HG02973 (cell line): Measurements from ENCODE around the gene RERG.
"Not testable (repeated sequence)": the region's sequence is repeated elsewhere in the genome, so short reads cannot be mapped to it uniquely, and the experiment has no call there.

Source experiments
- ATAC-seq: cut with Tn5 transposase; IDR thresholded peaks from one replicate; pipeline ENCODE4 v1.9.1; 2021; ENCODE audit warnings: moderate library complexity; ENCODE audit not compliant: unreplicated experiment

The RERG gene, protein sequence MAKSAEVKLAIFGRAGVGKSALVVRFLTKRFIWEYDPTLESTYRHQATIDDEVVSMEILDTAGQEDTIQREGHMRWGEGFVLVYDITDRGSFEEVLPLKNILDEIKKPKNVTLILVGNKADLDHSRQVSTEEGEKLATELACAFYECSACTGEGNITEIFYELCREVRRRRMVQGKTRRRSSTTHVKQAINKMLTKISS

GRCh38 chr12:15220915-15221885, at the start of gene RERG:
Gene RERG, minus strand, starts transcription at chr12:15221417. Its CDS starts 3,928 bp downstream, at chr12:15217489.
- ATAC-seq = peak; percentile 97

DNA sequence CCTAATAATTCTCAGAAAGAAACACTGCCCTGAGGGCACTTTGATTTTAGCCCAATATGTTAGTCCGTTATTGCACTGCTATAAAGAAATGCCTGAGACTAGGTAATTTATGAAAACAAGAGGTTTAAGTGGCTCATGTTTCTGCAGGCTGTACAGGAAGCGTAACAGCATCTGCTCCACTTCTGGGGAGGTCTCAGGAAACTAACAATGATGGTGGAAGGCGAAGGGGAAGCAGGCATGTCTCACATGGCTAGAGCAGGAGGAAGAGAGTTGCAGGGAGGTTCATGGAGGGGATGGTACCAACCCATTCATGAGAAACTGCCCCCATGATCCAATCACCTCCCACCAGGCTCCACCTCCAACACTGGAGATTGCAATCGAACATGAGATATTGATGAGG, 49.4 kb upstream of the RERG start:
- no peak for ATAC-seq

DNA sequence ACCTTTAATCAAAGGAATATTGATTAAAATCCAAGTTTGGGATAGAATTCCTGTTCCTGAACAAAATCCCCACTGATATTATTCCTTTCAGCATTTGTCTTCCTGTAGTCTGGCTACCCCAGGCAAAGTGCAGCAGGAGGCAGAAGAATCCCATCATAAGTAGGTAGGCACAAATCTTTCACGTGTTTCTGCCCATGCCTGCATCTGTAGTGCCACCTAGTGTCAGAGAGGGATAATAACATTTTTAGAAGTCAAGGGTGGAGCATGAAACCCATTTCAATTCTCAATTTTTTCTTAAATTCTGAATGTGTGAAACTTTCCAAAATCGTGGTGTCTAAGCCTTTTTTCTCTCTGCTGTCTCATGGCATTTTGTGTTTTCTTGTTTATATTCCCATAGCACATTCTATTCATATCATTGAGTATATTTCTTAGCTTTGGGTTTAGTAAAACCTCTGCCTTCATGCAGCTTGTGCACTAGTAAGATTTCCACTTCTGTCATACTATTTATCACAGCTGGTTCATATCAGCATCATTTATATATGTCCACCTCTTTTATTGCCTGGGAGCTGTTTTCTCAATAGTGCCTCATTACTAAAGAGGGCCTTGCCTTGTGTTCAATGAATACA, 47.8 kb upstream of the RERG start:
- peak; percentile 82 for ATAC-seq

DNA sequence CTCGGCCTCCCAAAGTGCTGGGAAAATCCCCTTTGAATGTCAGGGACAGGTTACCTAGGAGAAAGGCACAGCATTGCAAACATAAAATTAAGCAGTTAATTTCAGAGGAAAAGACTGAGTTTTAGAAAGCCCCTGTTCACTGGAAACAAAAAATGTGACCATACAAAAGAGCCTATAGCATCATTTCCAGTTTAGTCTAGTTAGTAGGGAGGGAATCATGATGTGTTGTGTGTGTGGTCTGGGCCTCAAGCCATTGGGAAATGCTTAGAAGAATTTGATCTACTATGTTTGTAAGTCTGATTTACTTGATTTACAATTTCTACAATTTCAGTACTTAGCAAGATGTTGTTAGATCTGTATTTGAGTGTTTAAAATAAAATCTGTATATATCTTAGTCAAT, 47.1 kb upstream of the RERG start:
- ATAC-seq = no peak

DNA sequence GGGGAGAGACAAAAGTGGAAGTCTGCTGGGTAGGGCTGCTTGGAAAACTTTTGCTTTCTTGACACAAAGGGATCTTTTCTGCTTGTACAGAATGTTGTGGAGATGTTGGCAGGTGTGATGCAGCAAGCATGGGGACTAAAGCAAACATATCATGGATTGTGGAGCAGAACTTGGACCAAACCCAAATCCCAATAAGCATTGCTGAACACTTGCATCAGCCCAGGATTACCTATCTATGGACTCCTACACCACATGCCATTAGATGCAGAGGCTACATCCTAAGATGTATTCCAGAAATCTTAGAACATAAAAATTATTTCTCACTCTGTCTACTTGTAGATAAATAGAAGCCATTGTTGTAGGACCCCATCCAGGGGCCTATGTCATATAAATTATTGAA, 44.7 kb upstream of the RERG start:
- no peak for ATAC-seq

- no peak for ATAC-seq
Observed at GRCh38 chr12:15256761-15257160, 35.5 kb upstream of the RERG start.

- no peak for ATAC-seq
Observed at GRCh38 chr12:15253990-15254389, 32.8 kb upstream of the RERG start.

GRCh38 chr12:15244926-15245325, 23.7 kb upstream of the RERG start:
- ATAC-seq = no peak

DNA sequence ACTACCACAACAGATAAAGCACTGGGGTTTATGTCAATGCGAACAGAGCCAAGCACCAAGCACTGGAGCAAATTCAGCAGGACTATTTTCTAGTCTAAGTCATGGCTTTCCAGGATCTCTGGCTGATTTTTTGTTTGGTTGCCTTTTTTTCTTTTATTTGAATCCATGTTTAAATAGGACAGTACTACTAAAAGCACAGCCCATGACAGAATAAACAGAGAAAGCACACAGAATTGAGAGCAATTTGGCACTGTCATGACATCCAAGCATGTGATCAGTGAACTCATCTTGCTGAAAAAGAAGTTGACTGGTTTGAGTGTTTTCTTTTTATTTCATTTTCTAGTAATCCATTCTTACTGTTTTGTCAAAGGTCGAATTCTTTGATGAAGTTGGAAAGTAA, 23.1 kb upstream of the RERG start:
- ATAC-seq = no peak

DNA sequence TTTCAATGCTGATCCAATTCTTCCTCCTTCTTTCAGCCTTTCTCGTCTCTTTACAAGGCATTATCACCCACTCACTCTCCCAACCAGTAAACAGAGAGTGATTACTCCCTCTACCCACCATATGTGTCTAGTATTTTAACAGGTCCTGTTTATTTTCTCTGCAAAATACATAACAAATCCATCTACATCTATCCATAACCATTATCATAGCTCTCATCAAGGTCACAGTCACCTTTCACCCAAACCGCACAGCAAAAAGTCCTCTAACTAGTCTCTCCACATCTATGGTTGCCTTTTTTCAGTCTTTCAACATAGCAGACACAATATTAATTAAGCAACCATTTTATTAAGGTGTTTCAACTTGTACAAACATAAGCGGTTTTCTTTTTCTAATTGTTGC, 21.9 kb upstream of the RERG start:
- ATAC-seq = no peak

DNA sequence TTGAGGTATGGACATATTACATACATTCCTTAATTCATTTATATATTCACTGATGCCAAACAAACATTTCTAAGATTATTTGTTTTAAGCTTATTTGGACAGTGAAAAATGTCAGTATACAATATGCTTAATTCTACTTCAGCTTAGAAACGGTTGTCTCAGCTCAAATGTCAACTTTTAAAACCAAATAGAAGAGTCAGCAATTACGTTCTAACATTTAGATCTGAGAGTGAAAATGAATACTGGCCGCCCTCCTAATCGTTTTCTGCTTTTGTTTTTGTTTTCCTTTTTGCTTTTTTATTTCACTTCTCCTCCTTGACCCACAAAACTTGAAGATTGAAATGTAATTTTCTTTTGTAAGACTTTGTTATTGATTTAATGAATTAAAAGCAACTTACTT, 19.7 kb upstream of the RERG start:
- ATAC-seq = no peak

- no peak for ATAC-seq
Observed at GRCh38 chr12:15234508-15234907, 13.3 kb upstream of the RERG start.

DNA sequence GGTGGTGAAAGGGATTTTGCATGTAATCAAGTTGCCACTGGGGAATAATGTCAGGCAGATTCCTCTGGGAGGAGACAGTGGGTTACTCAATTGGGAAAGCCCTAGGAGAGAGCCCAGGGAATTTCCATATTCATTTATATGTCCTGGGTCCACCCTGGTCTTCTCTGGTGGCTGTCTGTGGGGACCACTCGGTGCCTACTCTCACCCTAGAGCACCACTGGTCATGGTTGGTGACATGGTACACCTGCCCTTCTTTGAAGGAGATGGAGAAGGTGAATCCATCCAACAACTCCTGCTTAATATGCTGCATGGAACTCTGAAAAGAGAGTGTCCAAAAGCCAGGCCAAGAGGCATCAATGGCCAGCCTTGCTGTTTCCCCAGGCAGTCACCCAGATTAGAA, 12.8 kb upstream of the RERG start:
- no peak for ATAC-seq

DNA sequence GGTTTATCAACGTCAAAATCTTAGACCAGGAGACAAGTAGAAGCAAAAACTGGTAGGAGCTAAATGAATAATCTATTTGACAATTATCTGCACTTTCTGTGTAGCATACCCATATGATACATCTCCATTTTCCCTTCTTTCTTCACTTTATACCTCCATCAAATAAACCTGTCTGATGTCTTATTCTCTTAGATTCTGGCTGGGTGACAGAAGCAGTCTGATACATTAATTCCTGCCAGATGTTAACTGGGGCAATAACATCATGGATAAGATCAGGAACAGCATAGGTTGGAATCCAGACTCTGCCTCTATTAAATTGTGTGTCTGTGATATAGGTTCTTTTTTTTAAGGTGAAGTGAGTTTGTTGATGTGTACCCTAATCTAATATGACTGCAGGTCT, 11.7 kb upstream of the RERG start:
- no peak for ATAC-seq

DNA sequence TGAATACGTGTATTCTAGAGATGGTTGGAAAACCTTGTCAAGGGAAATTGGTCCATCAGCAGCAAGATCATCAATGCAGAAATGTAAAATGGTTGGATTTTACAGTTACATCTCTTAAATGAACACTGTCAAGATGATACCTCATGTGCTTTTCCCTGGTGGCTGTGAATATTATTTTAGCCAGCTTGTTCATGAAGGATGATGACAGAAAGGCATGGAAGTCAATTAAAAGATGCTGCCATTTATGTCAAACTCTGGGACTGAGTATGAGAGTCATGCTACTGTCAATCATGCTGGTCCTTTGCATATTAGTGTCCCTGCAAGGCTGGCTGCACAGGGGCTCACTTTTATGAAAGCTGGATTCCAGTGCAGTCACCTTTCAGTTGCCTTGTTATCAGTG, 10.3 kb upstream of the RERG start:
- ATAC-seq = no peak

- ATAC-seq = no peak
Observed at GRCh38 chr12:15230751-15231150, 9.5 kb upstream of the RERG start.

GRCh38 chr12:15230137-15230536, 8.9 kb upstream of the RERG start:
- no peak for ATAC-seq

- no peak for ATAC-seq
Observed at GRCh38 chr12:15227004-15227679, 5.9 kb upstream of the RERG start.

DNA sequence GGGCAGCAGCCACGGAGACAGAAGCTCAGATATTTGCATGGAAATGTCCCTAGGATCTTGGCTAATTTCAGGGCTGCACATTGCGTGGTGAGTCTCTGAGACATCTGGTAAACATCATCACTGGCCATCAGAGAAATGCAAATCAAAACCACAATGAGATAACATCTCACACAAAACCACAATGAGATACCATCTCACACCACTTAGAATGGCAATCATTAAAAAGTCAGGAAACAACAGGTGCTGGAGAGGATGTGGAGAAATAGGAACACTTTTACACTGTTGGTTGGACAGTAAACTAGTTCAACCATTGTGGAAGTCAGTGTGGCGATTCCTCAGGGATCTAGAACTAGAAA, 4.6 kb upstream of the RERG start:
- not testable (repeated sequence) for ATAC-seq

DNA sequence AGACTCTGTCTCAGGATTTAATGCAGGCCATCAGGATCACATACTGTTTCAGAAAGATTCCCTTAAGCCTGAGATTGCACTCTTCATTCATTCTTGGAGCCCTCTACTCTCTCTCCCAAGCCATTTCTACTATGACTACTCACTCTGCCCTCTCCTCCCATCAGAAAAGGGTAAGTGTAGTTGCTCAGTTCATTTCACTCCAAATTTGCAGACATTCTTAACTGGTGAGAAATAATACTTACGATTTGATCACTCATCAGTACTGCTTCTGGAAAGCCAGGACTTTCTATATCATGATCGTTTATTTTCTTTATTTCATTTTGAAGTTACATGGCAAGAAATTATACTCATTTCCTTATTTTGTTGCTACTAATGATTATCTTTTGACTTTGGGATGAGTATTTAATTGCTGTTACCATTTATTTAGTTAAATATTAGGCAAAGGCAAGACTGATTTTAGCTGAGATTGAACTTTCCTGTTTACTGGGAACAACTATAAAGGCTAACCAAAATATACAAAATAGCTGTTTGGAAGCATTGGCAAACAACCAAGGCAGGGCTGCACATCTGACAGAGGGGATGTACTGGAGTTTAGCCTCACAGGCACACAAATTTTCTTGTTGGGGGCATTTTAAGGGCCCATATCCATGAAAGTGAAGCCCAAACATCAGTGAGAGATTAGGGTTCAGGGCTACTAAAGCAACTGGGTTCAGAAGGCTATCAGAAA, 4.1 kb upstream of the RERG start:
- no peak for ATAC-seq

- no peak for ATAC-seq
Observed at GRCh38 chr12:15222219-15222618, 1.0 kb upstream of the RERG start.
